WI38 (cell line): ENCODE measurements around the gene NPAS2.

Experiments used
- H3K4me3 ChIP-seq: 2 replicates; pipeline ENCODE4 v1.5.1; 2011; ENCODE audit warnings: low read depth, mild to moderate bottlenecking, control low read depth, low read length
- CTCF ChIP-seq: IDR thresholded peaks from 2 replicates; pipeline ENCODE4 v1.5.1; 2012; ENCODE audit warnings: low read depth, mild to moderate bottlenecking, control low read depth, low read length

The NPAS2 gene

GRCh38 chr2:100819370-100820272 is at the start of gene NPAS2:
NPAS2 (plus strand) TSS chr2:100820139; CDS start chr2:100904755, 84,616 bp downstream.
- TF ChIP-seq CTCF, result no peak
- H3K4me3 ChIP-seq, result peak within 1 kb of the TSS; percentile 75

GRCh38 chr2:100771125-100771524 is 48.8 kb upstream of the NPAS2 start:
- TF ChIP-seq CTCF, result no peak
- no peak overlapping the region for H3K4me3 ChIP-seq

- TF ChIP-seq CTCF, result no peak
- no peak overlapping the region for H3K4me3 ChIP-seq
Observed at GRCh38 chr2:100773538-100773937, 46.4 kb upstream of the NPAS2 start.

- H3K4me3 ChIP-seq, result no peak overlapping the region
- no peak for TF ChIP-seq CTCF
Observed at GRCh38 chr2:100776445-100776844, 43.5 kb upstream of the NPAS2 start.

- TF ChIP-seq CTCF, result no peak
- H3K4me3 ChIP-seq, result no peak overlapping the region
Observed at GRCh38 chr2:100778637-100779450, 41.1 kb upstream of the NPAS2 start.

- no peak for TF ChIP-seq CTCF
Observed at GRCh38 chr2:100779908-100780202, 40.1 kb upstream of the NPAS2 start.

More at GRCh38 chr2:100779908-100780202, 40.1 kb upstream of the NPAS2 start:
- H3K4me3 ChIP-seq, result no peak overlapping the region
